ACHN (cell line): ENCODE results near the gene EPN1.

Experiments used
- DNase-seq: peaks from one replicate; pipeline ENCODE4 v3.0.0-alpha.2; 2015
- in situ Hi-C: cut with HindIII; loops from 2 replicates; pipeline ENCODE4 v1.10.0; 2017; ENCODE audit warnings: low sequenced_read_pairs, low pct_ligation_motif_present, low pct_unique_long_range_greater_than_20kb

EPN1 gene

DNA sequence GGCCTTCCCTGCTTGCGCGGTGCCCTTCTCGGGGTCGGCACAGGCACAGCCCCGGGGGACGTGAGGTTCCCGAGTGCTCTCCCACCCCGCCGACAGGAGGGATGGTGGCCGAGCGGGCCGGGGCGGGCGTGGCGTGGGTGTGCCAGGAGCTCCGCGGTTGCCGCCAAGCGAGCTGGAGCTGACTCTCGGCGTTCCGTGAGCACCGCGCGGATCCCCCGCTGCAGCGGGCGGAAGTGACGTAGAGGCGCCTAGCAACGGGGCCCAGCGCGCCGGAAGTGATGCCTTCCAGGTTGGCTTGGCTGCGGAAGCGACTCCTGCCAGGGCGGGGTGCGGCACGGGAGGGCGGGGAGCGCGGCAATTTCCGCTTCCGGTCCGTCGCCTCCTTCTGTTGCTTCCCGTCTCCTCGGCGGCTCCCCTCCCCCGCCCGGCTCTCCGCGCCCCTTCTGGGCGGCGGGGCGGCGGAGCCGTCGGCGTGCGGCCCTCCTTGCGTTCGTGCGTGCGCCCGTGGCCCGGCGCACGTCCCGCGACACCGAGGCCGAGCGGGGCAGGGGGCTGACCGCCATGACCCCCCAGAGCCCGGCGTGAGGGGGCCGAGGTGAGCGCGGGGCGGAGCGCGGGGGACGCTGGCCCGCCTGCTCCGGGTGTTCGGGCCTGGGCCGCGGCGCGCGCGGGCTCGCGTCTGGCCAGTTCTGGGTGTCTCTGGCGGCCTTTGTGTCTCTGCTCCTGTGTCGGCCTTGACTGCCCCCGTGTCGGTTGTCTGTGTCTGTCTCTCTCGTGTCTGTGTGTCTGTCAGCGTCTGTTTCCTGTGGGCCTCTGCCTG is at the start of gene EPN1:
EPN1 (plus strand) TSS at position 386 of the 820 bp plus-strand sequence. CDS start 3,402 bp downstream, outside the sequence.
- peak; percentile 95 for DNase-seq
- in situ Hi-C loops = no loop called here

DNA sequence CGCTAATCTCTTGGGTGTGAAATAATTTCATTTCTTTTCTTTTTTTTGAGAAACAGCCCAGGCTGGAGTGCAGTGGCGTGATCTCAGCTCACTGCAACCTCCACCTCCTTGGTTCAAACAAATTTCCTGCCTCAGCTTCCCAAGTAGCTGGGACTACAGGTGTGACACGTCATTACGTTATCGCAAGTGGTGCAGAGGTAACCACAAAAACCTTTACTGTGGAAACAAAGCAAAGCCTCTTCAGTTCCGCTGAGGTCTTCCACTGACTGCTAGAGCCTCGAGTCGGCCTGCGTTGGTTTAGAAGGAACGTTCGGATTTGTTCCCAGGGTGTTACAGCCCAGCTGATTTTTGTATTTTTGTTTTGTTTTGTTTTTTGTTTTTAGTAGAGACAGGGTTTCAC is 48.7 kb upstream of the EPN1 start:
- in situ Hi-C loops = loop anchor here (10.0 kb wide), 1 partner anchor 112 kb away; no protein-coding TSS in a partner anchor
- no peak for DNase-seq

DNA sequence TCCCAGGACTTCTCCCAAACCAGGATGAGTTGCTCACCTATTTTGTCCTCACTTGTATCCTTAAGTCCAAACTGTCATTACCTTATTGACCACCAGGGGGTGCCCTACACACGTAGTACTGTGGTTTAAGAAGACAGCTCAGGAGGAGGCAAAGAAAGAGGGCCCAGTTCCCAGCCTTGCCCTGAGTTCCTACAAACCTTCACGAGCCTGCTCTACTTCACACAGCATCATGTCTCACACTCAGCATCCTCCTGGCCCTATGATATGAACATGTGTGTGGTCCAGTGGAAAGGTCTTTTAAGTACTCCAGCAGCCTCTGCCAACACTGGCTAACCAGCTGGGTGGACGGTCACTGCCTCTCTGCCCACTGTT is 42.6 kb upstream of the EPN1 start:
- DNase-seq = peak; percentile 90
- in situ Hi-C loops = no loop called here

DNA sequence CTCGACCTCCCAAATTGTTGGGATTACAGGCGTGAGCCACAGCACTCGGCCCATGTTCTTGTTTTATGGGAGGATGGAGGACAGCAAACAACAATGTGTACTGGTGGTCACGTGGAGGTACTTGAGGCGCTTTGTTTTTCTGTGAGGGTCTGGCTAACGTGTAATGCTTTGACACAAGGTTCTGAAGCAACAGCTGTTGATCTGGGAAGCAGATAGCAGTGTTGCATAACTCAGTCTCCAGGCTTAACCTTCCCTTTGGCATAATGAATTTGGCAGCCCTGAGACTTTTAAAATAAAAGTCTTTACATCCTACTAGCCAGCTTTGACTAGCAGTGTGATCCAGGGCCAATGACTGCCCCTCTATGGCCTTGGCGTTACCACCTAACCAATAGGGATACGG is 41.2 kb upstream of the EPN1 start:
- DNase-seq = no peak

DNA sequence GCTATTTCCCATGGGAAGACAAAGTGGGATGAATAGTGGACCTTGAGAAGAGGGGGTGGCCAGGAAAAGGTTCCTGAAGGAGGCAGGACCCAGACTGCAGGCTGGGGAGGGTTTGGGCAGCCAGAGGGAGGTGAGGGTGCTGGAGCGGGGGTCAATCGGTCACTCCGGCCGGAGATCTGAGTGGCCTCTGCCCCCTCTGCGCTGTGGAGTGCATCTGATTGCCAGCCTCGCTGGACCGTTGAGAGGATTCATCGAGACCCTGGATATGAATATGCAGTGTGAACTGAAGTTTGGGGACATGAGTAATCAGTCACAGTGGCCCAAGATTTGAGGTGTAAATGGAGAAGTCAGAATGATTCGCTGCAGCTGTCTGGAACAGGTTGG is 39.7 kb upstream of the EPN1 start:
- in situ Hi-C loops = no loop called here
- DNase-seq = no peak

More for the DNA sequence above, 41.2 kb upstream of the EPN1 start:
- in situ Hi-C loops = no loop called here

DNA sequence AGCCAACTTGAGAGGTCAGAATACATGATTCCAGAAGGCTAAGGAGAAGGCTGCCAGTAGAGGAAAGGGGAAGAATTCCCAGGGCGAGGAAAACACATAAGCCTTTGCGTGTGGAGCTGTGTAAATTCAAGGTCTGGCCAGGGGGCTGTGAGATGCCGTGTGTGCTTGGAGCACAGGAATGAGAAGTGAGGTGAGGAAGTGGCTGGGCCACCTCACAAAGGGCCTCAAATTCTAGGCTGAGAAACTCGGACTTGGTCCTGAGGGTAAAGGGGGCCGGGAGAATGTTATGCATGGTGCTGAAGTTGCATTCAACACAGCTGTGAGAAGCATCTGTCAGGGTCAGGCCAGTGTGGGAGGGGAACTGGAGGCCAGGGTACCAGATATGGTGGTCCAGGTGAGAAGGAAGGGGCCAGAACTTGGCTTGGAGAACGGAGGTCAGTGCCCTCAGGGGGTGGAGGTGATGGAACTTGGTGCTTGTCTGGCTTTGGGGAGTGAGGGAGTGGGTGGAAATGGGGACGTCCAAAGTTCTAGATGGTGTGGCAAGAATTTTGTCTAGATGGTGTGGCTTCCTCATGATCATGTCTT is 39.1 kb upstream of the EPN1 start:
- in situ Hi-C loops = no loop called here
- DNase-seq = no peak

DNA sequence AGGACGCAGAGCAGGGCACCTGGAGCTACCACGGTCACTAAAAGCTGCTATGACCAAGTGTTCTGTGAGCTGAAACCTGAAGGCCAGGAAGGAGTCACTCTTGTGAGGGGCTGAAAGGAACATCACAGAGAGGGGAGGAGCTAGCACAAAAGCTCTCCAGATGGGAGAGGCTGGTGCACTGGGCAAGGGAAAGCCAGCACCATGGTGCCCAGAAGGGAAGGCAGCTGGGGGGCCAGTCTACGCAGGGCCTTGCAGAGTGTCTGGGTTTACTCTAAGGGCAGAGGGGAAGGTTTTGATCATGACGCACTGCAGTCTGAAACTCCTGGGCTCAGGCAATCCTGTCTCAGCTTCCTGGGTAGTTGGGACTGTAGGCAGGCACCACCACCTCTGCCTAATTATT is 38.3 kb upstream of the EPN1 start:
- no peak for DNase-seq
- in situ Hi-C loops = no loop called here

DNA sequence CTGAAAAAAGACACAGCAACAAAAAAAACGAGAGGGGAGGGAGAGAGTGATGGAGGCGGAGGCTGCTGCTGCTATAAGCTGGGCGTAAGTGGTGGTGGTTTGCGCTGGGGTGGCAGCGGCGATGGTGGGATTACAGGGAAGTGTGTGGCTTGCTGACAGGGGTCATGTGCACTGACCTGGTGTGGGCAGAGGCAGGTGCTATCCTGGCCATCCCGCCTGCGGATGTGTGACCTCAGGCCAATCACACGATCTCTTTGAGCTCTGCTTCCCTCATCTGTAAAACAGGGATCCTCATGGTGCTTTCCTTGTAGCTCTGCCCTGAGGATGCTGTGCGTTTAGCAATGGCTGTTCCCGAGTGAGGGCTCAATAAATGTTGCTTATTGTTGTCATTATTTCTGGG is 37.5 kb upstream of the EPN1 start:
- no peak for DNase-seq
- in situ Hi-C loops = no loop called here

DNA sequence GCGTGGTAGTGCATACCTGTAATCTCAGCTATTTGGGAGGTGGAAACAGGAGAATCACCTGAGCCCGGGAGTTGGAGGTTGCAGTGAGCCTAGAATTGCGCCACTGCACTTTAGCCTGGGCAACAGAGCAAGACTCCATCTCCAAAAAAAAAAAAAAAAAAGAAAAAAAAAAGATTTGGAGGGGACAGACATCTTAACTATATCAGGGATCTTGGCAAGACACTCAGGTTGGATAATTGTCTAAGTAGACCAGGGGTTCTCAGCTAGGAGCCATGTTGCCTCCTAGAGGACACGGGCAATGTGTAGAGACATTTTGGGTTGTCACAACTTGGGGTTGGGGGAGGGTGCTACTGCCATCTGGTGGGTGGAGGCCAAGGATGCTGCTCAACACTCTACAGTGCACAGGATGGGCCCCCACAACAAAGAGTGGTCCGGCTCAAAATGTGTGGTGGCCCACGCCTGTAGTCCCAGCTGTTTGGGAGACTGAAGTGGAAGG is 36.1 kb upstream of the EPN1 start:
- in situ Hi-C loops = no loop called here

DNA sequence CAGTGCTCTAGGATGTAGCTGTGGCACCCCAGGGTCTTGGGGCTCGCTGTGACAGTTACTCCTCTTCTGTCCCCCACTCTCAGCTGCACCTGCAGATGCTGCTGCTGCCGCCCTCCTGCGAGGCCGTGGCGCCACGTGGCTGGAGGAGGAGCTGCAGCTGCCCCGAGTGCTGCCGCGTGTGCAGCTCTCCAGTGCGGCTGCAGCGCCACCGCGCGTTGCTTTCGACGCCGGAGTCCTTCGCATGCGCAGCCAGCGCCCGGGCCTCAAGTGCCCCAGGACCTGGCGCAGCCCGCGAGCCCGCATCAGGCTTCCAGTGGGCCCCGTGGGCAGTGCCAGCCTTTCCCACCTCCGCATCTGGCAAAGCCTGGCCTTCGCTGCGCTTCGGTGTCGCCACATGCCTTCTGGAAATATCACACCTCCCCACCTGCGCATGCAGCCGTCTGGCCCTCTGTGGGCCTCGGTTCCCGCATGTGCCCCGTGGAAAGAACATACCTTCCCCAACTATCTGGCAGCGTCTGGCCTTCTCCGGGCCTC is 34.9 kb upstream of the EPN1 start:
- in situ Hi-C loops = no loop called here
- no peak for DNase-seq

More for the DNA sequence above, 36.1 kb upstream of the EPN1 start:
- DNase-seq = peak; percentile 50

DNA sequence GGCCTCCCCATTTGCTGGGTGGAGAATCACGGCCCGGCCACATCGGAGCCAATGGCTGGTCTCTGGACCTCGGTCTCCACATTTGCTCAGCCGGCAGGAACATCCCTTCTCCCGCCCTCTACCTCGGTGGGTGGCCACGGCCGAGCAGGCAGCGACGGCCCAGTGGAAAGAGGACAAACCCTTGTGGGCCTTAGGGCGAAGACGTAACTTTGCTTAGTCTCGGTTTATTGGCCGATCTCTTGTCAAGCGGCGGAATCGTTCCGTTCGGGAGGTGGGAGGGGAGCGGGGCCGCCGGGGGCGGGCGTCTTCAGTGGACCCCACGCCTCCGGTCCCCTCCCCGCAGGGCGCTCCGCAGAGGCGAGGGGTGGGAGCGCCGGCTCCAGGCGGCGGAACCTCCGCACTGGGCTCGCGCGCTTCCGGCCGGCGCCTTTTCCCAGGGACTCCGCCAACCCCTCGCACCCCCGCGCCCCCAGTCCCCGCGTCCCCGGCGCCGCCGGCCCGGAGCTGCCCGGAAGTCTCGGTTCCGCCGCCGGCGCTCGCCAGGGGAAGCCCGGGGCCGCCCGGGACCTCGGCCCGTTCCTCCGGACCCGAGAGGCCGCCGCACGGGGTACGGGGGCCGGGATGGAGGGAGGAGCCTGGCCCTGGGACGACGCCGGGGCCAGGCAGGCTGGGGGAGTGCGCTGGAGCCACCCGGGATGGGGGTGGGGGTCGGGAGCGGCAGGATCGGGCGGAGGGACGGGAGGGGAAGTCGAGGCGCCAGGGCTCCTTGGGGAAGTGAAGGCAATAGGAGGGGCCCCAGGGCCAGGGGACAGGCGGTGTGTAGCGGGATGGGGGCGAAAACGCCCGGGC is 34.2 kb upstream of the EPN1 start, which contains the start of gene ZNF580:
ZNF580 (plus strand) TSS at position 426 of the 849 bp plus-strand sequence. CDS start 1,507 bp downstream, outside the sequence.
- DNase-seq = peak; percentile 72

DNA sequence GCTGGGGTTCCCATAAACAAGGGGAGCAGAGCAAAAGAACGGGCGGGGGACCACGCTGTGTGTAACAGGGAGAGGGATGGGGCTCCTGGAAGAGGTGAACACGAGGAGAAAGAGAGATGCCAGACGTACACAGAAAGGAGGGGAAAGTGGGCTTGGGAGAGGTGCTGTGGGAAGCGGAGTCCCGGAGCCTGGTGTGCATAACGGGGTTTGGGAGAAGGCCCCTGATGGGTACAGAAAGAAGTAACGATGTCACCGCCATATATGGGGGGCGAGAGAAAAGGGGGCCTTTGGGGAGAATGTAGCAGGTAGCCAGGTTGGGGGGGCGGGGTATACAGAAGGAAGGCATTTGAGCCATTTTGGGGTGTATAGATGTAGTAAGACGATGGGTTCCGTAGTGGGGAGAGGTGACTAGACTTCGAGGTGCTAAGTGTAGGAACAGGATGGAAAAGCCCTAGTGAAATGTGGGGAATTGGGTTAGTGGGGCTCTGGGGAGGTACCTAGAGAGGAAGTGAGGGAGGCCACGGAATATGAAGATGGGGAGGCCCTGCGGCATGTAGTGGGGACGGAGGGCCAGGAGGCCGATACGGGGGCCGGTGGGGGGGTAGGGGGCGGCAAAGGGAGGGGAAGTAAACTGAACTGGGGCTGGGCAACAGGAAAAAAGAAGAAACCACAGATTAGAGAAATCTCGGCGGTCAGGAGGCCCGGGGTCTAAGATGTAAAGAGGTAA is 33.4 kb upstream of the EPN1 start:
- no peak for DNase-seq
- in situ Hi-C loops = no loop called here

More for the DNA sequence above, 34.2 kb upstream of the EPN1 start, which contains the start of gene ZNF580:
- in situ Hi-C loops = no loop called here

DNA sequence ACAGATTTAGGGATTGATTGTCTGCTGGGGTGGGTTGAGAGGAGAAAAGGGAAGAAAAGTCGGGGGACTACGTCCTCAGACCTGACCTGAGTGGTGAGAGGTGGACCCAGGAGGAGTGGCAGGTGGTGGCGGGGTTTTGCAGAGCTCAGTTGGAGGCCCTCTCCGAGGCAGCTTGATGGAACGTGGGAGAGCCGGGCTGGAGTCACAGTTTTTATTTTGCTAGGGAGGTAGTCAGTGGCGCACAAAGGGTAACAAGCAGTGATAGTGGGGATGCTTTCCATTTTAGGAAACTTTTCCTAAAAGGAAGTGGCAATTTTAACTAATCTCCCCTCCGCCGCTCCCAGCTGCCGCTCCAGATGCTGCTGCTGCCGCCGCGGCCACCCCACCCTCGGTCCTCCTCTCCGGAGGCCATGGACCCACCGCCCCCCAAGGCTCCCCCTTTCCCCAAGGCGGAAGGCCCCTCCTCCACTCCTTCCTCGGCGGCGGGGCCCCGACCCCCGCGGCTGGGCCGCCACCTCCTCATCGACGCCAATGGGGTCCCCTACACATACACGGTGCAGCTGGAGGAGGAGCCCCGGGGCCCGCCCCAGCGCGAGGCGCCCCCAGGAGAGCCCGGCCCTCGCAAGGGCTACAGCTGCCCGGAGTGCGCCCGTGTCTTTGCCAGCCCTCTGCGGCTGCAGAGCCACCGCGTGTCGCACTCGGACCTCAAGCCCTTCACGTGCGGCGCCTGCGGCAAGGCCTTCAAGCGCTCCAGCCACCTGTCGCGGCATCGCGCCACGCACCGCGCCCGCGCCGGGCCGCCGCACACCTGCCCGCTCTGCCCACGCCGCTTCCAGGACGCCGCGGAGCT is 32.6 kb upstream of the EPN1 start:
- no peak for DNase-seq
- in situ Hi-C loops = no loop called here

DNA sequence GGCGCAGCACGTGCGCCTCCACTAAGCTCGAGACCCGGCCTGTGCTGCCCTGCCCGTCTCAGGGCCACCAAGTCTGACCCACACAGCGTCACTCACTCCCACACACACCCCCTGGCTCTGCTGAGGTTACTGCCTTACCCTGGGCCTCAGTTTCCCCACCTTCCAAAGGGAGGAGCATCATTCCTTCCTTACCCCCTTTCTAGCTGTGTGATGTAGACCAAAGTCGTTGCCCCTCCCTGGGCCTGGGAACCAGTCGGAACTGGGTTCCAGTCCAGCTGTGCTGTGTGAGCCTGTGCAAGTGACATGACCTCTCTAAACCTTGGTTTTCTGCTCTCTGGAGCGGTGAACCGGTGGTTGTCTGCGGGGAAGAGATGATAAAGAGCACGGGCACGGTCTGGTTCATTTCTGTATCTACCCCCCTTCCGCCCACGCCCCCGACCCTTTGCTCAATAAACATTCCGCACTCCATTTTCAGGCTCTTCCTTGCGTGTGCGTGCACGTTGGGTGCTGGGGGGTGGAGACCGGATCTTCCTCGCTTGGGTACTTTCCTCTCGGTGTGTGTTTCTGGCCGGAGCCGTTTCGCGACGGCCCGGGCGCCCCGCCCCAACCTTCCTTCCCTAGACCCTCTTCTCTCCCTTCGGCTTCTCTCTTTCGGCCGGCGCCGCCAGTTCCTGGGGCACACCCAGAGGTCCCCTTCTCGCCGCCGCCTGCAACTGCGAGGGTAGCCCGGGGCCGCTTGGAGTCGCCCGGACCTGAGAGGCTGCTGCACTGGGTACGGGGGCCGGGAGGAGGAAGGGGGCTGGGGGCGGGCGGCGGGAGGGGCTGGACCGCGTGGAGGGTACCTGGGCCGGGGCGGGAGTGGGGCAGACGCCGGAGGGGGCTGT is 31.8 kb upstream of the EPN1 start, which contains the start of gene ZNF581:
ZNF581 (plus strand) TSS at position 647 of the 884 bp plus-strand sequence. CDS start 923 bp downstream, outside the sequence.
- DNase-seq = peak; percentile 69
- in situ Hi-C loops = no loop called here

DNA sequence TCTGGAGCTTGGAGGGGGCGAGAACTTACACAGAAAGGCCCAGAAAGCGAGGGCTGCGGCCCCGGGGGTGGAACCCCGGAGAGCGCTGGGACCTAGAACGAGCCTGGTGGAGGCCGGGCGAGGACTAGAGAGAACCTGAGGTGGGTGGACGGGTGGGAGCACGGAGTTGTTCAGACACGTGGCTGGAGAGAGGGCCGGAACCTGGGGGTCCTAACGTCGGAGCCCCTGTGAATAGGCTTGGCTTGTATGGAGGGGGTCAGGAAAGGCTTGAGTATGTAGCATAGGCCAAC is 31.2 kb upstream of the EPN1 start:
- in situ Hi-C loops = no loop called here
- DNase-seq = no peak

DNA sequence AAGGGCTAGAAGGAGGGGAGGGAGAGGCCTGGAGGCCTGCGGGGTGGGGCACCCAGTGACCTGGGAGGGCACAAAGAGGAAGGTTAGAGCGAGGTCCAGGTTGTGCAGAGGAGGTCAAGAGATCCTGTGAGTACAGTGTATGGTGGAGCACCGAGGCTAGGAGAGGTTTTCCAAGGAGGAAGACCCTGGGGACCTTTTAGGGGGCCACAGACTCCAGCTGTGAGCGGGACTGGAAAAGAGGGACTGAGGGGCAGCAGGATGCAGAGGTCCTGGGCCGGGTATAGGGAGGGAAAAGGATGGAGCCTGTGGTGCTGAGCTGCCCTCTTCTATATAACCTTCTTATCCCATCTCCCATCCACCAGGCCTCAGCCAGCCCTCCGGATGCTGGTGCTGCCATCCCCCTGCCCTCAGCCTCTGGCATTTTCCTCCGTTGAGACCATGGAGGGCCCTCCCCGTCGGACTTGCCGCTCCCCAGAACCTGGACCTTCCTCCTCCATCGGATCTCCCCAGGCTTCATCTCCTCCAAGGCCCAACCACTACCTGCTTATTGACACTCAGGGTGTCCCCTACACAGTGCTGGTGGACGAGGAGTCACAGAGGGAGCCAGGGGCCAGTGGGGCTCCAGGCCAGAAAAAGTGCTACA is 30.7 kb upstream of the EPN1 start:
- DNase-seq = no peak
- in situ Hi-C loops = no loop called here
